ENCODE results near the gene PITX2. TPM values are rescaled to one million over a fixed set of nuclear protein-coding genes. Genes with fewer than 3 reads are reported as not detected.

PITX2 gene
- total RNA-seq, 4 donors from 2014 or later: not detected

DNA sequence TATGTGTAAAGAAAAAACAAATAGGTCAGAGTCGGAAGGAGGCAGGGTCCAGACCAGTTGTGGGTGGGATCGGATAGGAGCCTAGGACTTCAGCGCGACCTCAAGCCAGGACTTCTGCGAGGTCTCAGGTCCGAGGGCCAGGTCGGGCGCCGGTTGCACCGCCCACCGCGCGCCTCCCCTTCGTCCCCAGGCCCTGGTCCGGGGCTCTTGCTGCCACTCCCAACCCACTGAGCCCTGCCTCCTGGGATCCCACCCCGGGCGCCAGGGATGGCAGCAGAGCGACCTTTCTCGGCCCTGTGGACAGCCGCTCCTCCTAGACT is 12.3 kb downstream of the PITX2 start:
- Histone ChIP-seq H3K4me3 (no peak overlapping the region), H3K36me3 (no peaks in the 10 kb centered on the region), H3K27ac (no peak overlapping the region), H3K4me1 (peaks cover 0 to 24% (median 8%) of the 10 kb centered on the region in 4 donors), H3K9me3 (peaks cover 0 to 7% (median 0%) of the 10 kb centered on the region in 4 donors), H3K27me3 (peaks cover 4 to 71% of the 10 kb centered on the region in 2 donors)
- DNase-seq (ENCODE audit: low spot score in 2 of 2): no peak
- no peak for TF ChIP-seq POLR2A (IDR thresholded peaks at IDR 0.05)
- TF ChIP-seq, protein P1, sequence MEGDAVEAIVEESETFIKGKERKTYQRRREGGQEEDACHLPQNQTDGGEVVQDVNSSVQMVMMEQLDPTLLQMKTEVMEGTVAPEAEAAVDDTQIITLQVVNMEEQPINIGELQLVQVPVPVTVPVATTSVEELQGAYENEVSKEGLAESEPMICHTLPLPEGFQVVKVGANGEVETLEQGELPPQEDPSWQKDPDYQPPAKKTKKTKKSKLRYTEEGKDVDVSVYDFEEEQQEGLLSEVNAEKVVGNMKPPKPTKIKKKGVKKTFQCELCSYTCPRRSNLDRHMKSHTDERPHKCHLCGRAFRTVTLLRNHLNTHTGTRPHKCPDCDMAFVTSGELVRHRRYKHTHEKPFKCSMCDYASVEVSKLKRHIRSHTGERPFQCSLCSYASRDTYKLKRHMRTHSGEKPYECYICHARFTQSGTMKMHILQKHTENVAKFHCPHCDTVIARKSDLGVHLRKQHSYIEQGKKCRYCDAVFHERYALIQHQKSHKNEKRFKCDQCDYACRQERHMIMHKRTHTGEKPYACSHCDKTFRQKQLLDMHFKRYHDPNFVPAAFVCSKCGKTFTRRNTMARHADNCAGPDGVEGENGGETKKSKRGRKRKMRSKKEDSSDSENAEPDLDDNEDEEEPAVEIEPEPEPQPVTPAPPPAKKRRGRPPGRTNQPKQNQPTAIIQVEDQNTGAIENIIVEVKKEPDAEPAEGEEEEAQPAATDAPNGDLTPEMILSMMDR (IDR thresholded peaks at IDR 0.05): no peak
- no peak for TF ChIP-seq EP300 (IDR thresholded peaks at IDR 0.05)
- 6 to 13% methylated on average over 17 to 20 of the region's 20 CpGs for WGBS, 2 donors

DNA sequence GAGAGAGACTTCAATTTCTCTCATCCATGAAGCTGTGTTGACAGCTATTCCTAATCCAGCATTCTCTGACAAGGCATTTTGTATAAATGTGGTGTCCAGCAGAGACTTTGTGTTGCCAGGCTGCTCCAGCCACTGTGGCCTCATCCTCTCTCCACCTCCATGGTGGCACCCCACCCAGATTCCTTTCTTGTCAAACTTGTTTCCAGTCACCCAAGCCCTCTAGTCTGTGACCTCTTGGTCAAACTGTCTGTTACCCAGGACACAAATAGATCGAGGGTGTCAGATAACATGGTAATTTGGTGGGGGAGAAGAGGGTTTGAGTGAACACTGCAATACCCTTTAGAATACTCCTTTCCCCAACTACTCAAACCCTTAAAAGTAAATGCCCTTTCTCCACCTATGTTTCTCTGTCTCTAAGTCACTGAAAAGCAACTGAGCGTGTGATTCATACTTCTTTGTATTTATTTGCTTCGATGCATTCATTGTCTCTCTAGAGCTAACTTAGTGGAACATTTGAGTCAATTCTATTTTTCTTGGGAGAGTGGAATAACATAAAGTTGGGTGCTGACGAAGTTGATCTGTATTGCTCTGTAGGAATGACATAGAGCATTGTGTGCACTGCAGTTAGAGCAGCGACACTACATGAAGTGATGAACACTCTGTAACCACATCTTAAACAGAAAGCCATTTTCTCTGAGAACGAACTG is 13.7 kb downstream of the PITX2 start:
- TF ChIP-seq EP300 (IDR thresholded peaks at IDR 0.05): no peak
- TF ChIP-seq, protein P1 (IDR thresholded peaks at IDR 0.05): no peak
- TF ChIP-seq POLR2A (IDR thresholded peaks at IDR 0.05): no peak
- 18 to 19% methylated on average over 6 of the region's 6 CpGs for WGBS, 2 donors
- Histone ChIP-seq H3K9me3 (no peaks in the 10 kb centered on the region), H3K4me1 (peaks cover 0 to 23% (median 8%) of the 10 kb centered on the region in 4 donors), H3K4me3 (no peak overlapping the region), H3K36me3 (no peaks in the 10 kb centered on the region), H3K27ac (no peak overlapping the region), H3K27me3 (peaks cover 4 to 57% of the 10 kb centered on the region in 2 donors)
- no peak for DNase-seq (ENCODE audit: low spot score in 2 of 2)

DNA sequence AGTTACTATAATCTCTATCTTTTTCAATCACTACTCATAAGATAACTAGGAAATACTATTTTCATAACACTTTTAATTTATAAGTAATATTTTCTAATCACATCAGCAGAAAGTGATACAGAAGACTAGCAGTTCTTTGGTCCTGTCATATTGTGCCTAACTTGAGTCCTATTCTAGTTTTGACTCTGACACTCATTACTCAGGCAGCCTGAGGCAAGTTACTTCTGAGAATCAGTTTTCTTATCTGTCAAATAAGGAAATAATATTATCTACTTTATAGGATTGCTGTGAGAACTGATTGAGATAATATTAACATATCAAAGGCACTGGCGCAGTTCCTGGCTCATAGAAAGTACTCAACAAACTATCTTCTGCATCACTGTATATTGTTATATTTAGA is 17.8 kb downstream of the PITX2 start:
- DNase-seq (ENCODE audit: low spot score in 2 of 2): no peak
- H3K4me1 ChIP-seq: no peaks in the 10 kb centered on the region
- no peaks in the 10 kb centered on the region for H3K9me3 ChIP-seq
- H3K4me3 ChIP-seq: no peak overlapping the region
- WGBS, 2 donors: 83 to 85% methylated on average over 1 of the region's 1 CpG
- peaks cover 0 to 16% of the 10 kb centered on the region in 2 donors for H3K27me3 ChIP-seq
- H3K36me3 ChIP-seq: no peaks in the 10 kb centered on the region
- no peak overlapping the region for H3K27ac ChIP-seq
- TF ChIP-seq, protein P1 (IDR thresholded peaks at IDR 0.05): no peak
- TF ChIP-seq POLR2A (IDR thresholded peaks at IDR 0.05): no peak
- TF ChIP-seq EP300 (IDR thresholded peaks at IDR 0.05): no peak

DNA sequence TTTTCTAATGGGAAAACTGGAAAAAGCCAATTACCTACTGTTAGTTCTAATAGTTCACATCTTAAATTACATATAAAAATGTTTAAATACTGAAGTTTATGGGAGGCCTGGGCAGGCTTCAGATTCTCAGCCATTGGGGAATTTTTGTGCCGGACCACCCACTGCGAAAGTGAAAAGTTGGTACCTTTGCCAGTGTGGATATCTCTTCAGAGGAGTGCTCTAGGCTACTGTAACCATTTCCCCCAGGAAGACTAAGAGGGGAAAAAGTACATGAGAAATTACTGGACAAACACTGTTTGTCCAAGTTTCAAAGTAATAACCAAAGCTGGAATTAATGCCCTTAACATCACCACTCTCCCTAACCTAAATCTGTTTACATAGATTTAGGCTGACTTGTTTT is 20.8 kb downstream of the PITX2 start:
- H3K36me3 ChIP-seq: no peaks in the 10 kb centered on the region
- no peaks in the 10 kb centered on the region for H3K27me3 ChIP-seq
- no peaks in the 10 kb centered on the region for H3K4me1 ChIP-seq
- H3K27ac ChIP-seq: no peak overlapping the region
- WGBS, 2 donors: 84 to 90% methylated on average over 2 of the region's 2 CpGs
- no peak overlapping the region for H3K4me3 ChIP-seq
- peaks cover 0 to 2% (median 0%) of the 10 kb centered on the region in 4 donors for H3K9me3 ChIP-seq
- TF ChIP-seq, protein P1 (IDR thresholded peaks at IDR 0.05): no peak
- TF ChIP-seq EP300 (IDR thresholded peaks at IDR 0.05) (no peak), POLR2A (IDR thresholded peaks at IDR 0.05) (no peak)
- DNase-seq (ENCODE audit: low spot score in 2 of 2): no peak

DNA sequence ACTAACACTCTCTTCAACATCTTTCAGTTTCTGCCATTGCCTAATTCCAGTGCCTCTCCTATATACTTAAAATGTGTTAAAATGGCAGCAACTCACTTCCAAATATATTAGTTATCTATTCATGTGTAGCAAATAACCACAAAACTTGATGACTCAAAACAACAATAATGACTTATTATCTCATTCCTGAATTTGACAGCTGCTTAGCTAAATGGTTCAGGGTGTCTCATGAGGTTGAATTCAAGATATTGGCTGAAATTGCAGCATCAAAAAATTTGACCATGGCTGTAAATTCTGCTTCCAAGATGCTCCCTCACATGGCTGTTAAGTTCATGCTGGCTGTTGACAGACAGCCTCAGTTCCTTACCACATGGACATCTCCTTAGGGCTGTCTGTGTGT is 25.3 kb downstream of the PITX2 start:
- H3K9me3 ChIP-seq: peaks cover 0 to 17% (median 3%) of the 10 kb centered on the region in 4 donors
- H3K4me3 ChIP-seq: no peak overlapping the region
- no peaks in the 10 kb centered on the region for H3K36me3 ChIP-seq
- H3K4me1 ChIP-seq: no peaks in the 10 kb centered on the region
- no peak for DNase-seq (ENCODE audit: low spot score in 2 of 2)
- H3K27me3 ChIP-seq: no peaks in the 10 kb centered on the region
- TF ChIP-seq POLR2A (IDR thresholded peaks at IDR 0.05): no peak
- TF ChIP-seq EP300 (IDR thresholded peaks at IDR 0.05): no peak
- TF ChIP-seq, protein P1 (IDR thresholded peaks at IDR 0.05): no peak
- H3K27ac ChIP-seq: no peak overlapping the region
